PC-3 (cell line): ENCODE data around the gene MCM7.

Source experiments
- CTCF ChIP-seq: fragments of 300-600 bp; sonication (generic); conservative IDR thresholded peaks from 2 replicates; pipeline ENCODE4 v1.5.1; 2017; ENCODE audit warnings: antibody characterized with exemption, low read depth, mild to moderate bottlenecking, low read length
- EZH2 ChIP-seq: fragments of 300-600 bp; sonication (generic); IDR thresholded peaks from one replicate; pipeline ENCODE4 v1.6.1; 2017; ENCODE audit warnings: antibody characterized with exemption, mild to moderate bottlenecking, low read length; ENCODE audit not compliant: unreplicated experiment
- EZH2phosphoT487 ChIP-seq: fragments of 300-600 bp; sonication (generic); IDR thresholded peaks from 2 replicates; pipeline ENCODE4 v1.6.1; 2018; ENCODE audit warnings: mild to moderate bottlenecking, antibody characterized with exemption, low read length, borderline replicate concordance

- no peak for TF ChIP-seq CTCF
- TF ChIP-seq EZH2phosphoT487, result no peak
- no peak for TF ChIP-seq EZH2
Measured at GRCh38 chr7:100105534-100105933, 4.3 kb upstream of the MCM7 start.
